Parietal lobe (tissue), 2 donors: Measurements from ENCODE around the gene BATF2. TPM values are rescaled to one million over a fixed set of nuclear protein-coding genes. Genes with fewer than 3 reads are reported as not detected.

Experiments
- small RNA-seq: library from RNA; depleted of rRNA; stranded (forward); fragments of <200 nt; gene quantifications from one replicate; pipeline ENCODE3, GENCODE V24; 2014; ENCODE audit warnings: low replicate concordance
- total RNA-seq: library from RNA; depleted of rRNA; stranded (reverse); fragments of >200 nt; gene quantifications from one replicate; pipeline ENCODE4 v1.2.3, GENCODE V29; 2014

The BATF2 gene
- not detected for total RNA-seq

GRCh38 chr11:64996710-64997380 lies at the start of gene BATF2:
TSS of gene BATF2 (minus strand) at chr11:64996971. CDS start at chr11:64996914, 57 bp downstream.

GRCh38 chr11:65040847-65041622 lies 44.3 kb upstream of the BATF2 start, which contains the start of gene SAC3D1:
TSS of gene SAC3D1 (plus strand) at chr11:65041210. CDS start at chr11:65041293, 83 bp downstream.

GRCh38 chr11:65027213-65028067 lies 30.7 kb upstream of the BATF2 start, which contains the start of gene SNX15:
TSS of gene SNX15 (plus strand) at chr11:65027439. CDS start at chr11:65027538, 99 bp downstream.

GRCh38 chr11:65013888-65014725 lies 17.3 kb upstream of the BATF2 start, which contains the start of gene ARL2:
TSS of gene ARL2 (plus strand) at chr11:65014160. CDS start at chr11:65014208, 48 bp downstream.

GRCh38 chr11:64971421-64972233 lies 25.1 kb downstream of the BATF2 start, which contains the start of gene MAJIN:
TSS of gene MAJIN (minus strand) at chr11:64972108. CDS start at chr11:64959405, 12,703 bp downstream.

Small RNAs within 50 kb of the gene (small RNA-seq; reads per million reads assigned to genes)
- not detected for gene MIR6879
- gene SNX15, result not detected

Other genes with a start within 250 kb of the BATF2 start
- gene PYGM, start 237.0 kb downstream of the BATF2 start, total RNA-seq, result 0.63 TPM
- 193 TPM for gene SF1, start 218.4 kb downstream of the BATF2 start, total RNA-seq
- gene MAP4K2, start 193.8 kb downstream of the BATF2 start, total RNA-seq, result 15.7 TPM
- 24.4 TPM for gene MEN1, start 186.4 kb downstream of the BATF2 start, total RNA-seq
- gene CDC42BPG, start 152.3 kb downstream of the BATF2 start, total RNA-seq, result 0.31 TPM
- 44.4 TPM for gene EHD1, start 118.3 kb downstream of the BATF2 start, total RNA-seq
- 13.1 TPM for gene ATG2A, start 79.8 kb downstream of the BATF2 start, total RNA-seq
- 27.9 TPM for gene PPP2R5B, start 72.3 kb downstream of the BATF2 start, total RNA-seq
- not detected for gene GPHA2, start 61.1 kb downstream of the BATF2 start, total RNA-seq
- not detected for gene MAJIN, start 24.9 kb downstream of the BATF2 start, total RNA-seq
- gene ARL2, start 17.2 kb upstream of the BATF2 start, total RNA-seq, result 42.9 TPM
- gene SNX15, start 30.5 kb upstream of the BATF2 start, total RNA-seq, result 21.9 TPM
- 4.7 TPM for gene SAC3D1, start 44.2 kb upstream of the BATF2 start, total RNA-seq
- 2.2 TPM for gene NAALADL1, start 61.6 kb upstream of the BATF2 start, total RNA-seq
- gene CDCA5, start 87.1 kb upstream of the BATF2 start, total RNA-seq, result 2.8 TPM
- gene ZFPL1, start 87.3 kb upstream of the BATF2 start, total RNA-seq, result 20.3 TPM
- 197 TPM for gene VPS51, start 99.2 kb upstream of the BATF2 start, total RNA-seq
- 61.0 TPM for gene TM7SF2, start 114.9 kb upstream of the BATF2 start, total RNA-seq
- gene ZNHIT2, start 120.7 kb upstream of the BATF2 start, total RNA-seq, result 4.7 TPM
- 168 TPM for gene FAU, start 125.2 kb upstream of the BATF2 start, total RNA-seq
- gene MRPL49, start 125.3 kb upstream of the BATF2 start, total RNA-seq, result 29.4 TPM
- 22.2 TPM for gene SYVN1, start 137.5 kb upstream of the BATF2 start, total RNA-seq
- gene SPDYC, start 173.3 kb upstream of the BATF2 start, total RNA-seq, result not detected
- gene CAPN1, start 185.0 kb upstream of the BATF2 start, total RNA-seq, result 65.7 TPM